ENCODE data around the gene KCNG1.
"Not testable (repeated sequence)": the region's sequence is repeated elsewhere in the genome, so short reads cannot be mapped to it uniquely, and the experiment has no call there.

- TF ChIP-seq, protein P1, sequence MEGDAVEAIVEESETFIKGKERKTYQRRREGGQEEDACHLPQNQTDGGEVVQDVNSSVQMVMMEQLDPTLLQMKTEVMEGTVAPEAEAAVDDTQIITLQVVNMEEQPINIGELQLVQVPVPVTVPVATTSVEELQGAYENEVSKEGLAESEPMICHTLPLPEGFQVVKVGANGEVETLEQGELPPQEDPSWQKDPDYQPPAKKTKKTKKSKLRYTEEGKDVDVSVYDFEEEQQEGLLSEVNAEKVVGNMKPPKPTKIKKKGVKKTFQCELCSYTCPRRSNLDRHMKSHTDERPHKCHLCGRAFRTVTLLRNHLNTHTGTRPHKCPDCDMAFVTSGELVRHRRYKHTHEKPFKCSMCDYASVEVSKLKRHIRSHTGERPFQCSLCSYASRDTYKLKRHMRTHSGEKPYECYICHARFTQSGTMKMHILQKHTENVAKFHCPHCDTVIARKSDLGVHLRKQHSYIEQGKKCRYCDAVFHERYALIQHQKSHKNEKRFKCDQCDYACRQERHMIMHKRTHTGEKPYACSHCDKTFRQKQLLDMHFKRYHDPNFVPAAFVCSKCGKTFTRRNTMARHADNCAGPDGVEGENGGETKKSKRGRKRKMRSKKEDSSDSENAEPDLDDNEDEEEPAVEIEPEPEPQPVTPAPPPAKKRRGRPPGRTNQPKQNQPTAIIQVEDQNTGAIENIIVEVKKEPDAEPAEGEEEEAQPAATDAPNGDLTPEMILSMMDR (IDR thresholded peaks at IDR 0.05) = not testable (repeated sequence)
- not testable (repeated sequence) for TF ChIP-seq POLR2A (IDR thresholded peaks at IDR 0.05)
Measured at GRCh38 chr20:51045492-51045891, 22.6 kb upstream of the KCNG1 start.

Data from lower leg skin (tissue), 3 donors.